K562 (cell line): ENCODE measurements around the gene HSD17B13. TPM values are rescaled to one million over a fixed set of nuclear protein-coding genes. Genes with fewer than 3 reads are reported as not detected.

Source experiments
- ATAC-seq: fragments of 200-7000 bp; cut with Tn5 transposase; 3 replicates; pipeline ENCODE4 v1.9.1; 2020; ENCODE audit warnings: moderate library complexity
- BruUV-seq: library from RNA; stranded (reverse); fragments of 400-500 nt; replicated peaks from 2 replicates; lab custom pipeline; 2021; lab: Mats Ljungman, UMichigan
- CTCF ChIA-PET: fragments of 300-600 bp; formaldehyde crosslinking; extraction: SDS; loops from one replicate; lab custom pipeline; 2021; ENCODE audit warnings: low intra/inter-chr PET ratio; lab: Yijun Ruan, JAX
- POLR2A ChIA-PET: fragments of 300-600, 350-650 bp; sonication (Branson Sonifier 250); formaldehyde crosslinking; extraction: SDS; loops from one replicate; lab custom pipeline; 2021; ENCODE audit warnings: antibody characterized with exemption, inconsistent platforms; lab: Yijun Ruan, JAX
- DNase-seq, 4 experiments: peaks; one replicate each; pipeline versions ENCODE4 v3.0.0 to v3.0.0-alpha.2; 2011 to 2018; ENCODE audit warnings: low spot score in 3 of 4, mixed read lengths in 3 of 4; ENCODE audit errors: extremely low read depth in 1 of 4
- FAIRE-seq: peaks from 2 replicates; lab custom pipeline; 2011; peaks lifted over from hg19 to GRCh38; lab: Jason Lieb, UNC
- H2AFZ ChIP-seq: 2 replicates; pipeline ENCODE4 v1.6.0; 2011; ENCODE audit warnings: low read depth, low read length, control low read depth, inconsistent platforms
- H3K27ac ChIP-seq: fragments of 200-600 bp; 3 replicates; pipeline ENCODE4 v1.8.0; 2011; ENCODE audit warnings: low read depth, mild to moderate bottlenecking, control low read depth, inconsistent platforms, low read length, moderate library complexity, mixed read lengths; ENCODE audit errors: extremely low read depth
- H3K27me3 ChIP-seq, 2 experiments: fragments of 300-600 bp in 1 of 2; 2 replicates in 1 of 2; 3 replicates in 1 of 2; pipeline versions ENCODE4 v1.6.0 to v1.8.0; 2011; ENCODE audit warnings: inconsistent platforms in 2 of 2, low read length in 2 of 2, mild to moderate bottlenecking in 1 of 2, mixed read lengths in 1 of 2, moderate library complexity in 1 of 2; ENCODE audit not compliant: control insufficient read depth in 2 of 2, insufficient read depth in 2 of 2
- H3K36me3 ChIP-seq: fragments of 300-600 bp; 3 replicates; pipeline ENCODE4 v1.8.0; 2011; ENCODE audit warnings: mild to moderate bottlenecking, low read length, inconsistent platforms; ENCODE audit not compliant: control insufficient read depth, insufficient read depth
- H3K4me1 ChIP-seq, 2 experiments: fragments of 200-600 bp in 1 of 2; replicated peaks in 1 of 2; 2 replicates in 1 of 2; 3 replicates in 1 of 2; pipeline versions ENCODE4 v1.5.1 to v1.8.0; 2011; ENCODE audit warnings: inconsistent platforms in 2 of 2, low read length in 2 of 2, mild to moderate bottlenecking in 1 of 2, mixed read lengths in 1 of 2, moderate library complexity in 1 of 2; ENCODE audit not compliant: control insufficient read depth in 2 of 2, insufficient read depth in 2 of 2
- H3K4me2 ChIP-seq: 2 replicates; pipeline ENCODE4 v1.6.1; 2011; ENCODE audit warnings: low read length, control low read depth, inconsistent platforms, mixed read lengths; ENCODE audit not compliant: insufficient read depth
- H3K4me3 ChIP-seq: fragments of 200-600 bp; sonication (generic), shearing (Covaris generic); 2 replicates; pipeline ENCODE4 v1.5.1; 2016; ENCODE audit warnings: control low read depth, inconsistent platforms
- H3K79me2 ChIP-seq: fragments of 200-600 bp; 3 replicates; pipeline ENCODE4 v1.8.0; 2011; ENCODE audit warnings: low read length, inconsistent platforms; ENCODE audit not compliant: control insufficient read depth, insufficient read depth
- H3K9ac ChIP-seq, 2 experiments: 2 replicates each; pipeline versions ENCODE4 v1.6.0 to v1.6.1; 2011; ENCODE audit warnings: low read depth in 2 of 2, low read length in 2 of 2, control low read depth in 1 of 2, inconsistent platforms in 1 of 2, mild to moderate bottlenecking in 1 of 2, mixed read lengths in 1 of 2; ENCODE audit not compliant: insufficient read depth in 1 of 2
- H3K9me1 ChIP-seq: one replicate; pipeline ENCODE4 v1.6.0; 2011; ENCODE audit warnings: inconsistent platforms, mild to moderate bottlenecking, low read length, moderate library complexity; ENCODE audit not compliant: control insufficient read depth, insufficient read depth
- H3K9me3 ChIP-seq: replicated peaks from 2 replicates; pipeline ENCODE4 v1.5.1; 2011; ENCODE audit warnings: low read depth, low read length, inconsistent platforms; ENCODE audit not compliant: control insufficient read depth, insufficient read depth
- H4K20me1 ChIP-seq: replicated peaks from 2 replicates; pipeline ENCODE4 v1.6.1; 2011; ENCODE audit warnings: low read length, inconsistent platforms, mixed read lengths; ENCODE audit not compliant: control insufficient read depth, insufficient read depth
- ARID2 ChIP-seq: fragments of 450-650 bp; IDR thresholded peaks from 2 replicates; pipeline ENCODE4 v1.6.1; 2017; ENCODE audit warnings: antibody characterized with exemption, mild to moderate bottlenecking
- BRF1 ChIP-seq: IDR thresholded peaks from 3 replicates; pipeline ENCODE4 v1.6.1; 2011; ENCODE audit warnings: borderline replicate concordance, mild to moderate bottlenecking; ENCODE audit not compliant: insufficient read length; ENCODE audit errors: extremely low read depth
- CBX1 ChIP-seq: sonication (generic); IDR thresholded peaks from 2 replicates; pipeline ENCODE4 v1.6.1; 2016; ENCODE audit warnings: antibody characterized with exemption, low read depth, mild to moderate bottlenecking
- EZH2 ChIP-seq: IDR thresholded peaks from 2 replicates; pipeline ENCODE4 v1.6.1; 2012; ENCODE audit warnings: low read depth, mild to moderate bottlenecking, inconsistent platforms, low read length, borderline replicate concordance
- FOXK2 ChIP-seq, 2 experiments: fragments of 450-650 bp; IDR thresholded peaks in 1 of 2; conservative IDR thresholded peaks in 1 of 2; 2 replicates each; pipeline ENCODE4 v1.6.1; 2016; ENCODE audit warnings: low read depth in 2 of 2, mild to moderate bottlenecking in 1 of 2
- HDAC8 ChIP-seq: fragments of 450-650 bp; IDR thresholded peaks from 2 replicates; pipeline ENCODE4 v1.6.1; 2016; ENCODE audit warnings: mild to moderate bottlenecking, missing genetic modification characterization, moderate library complexity, missing compliant biosample characterization
- MTA2 ChIP-seq: fragments of 450-650 bp; IDR thresholded peaks from 2 replicates; pipeline ENCODE4 v1.6.1; 2016; ENCODE audit warnings: low read depth
- SMARCA5 ChIP-seq: fragments of 450-650 bp; IDR thresholded peaks from 2 replicates; pipeline ENCODE4 v1.6.1; 2016
- SMC3 ChIP-seq: conservative IDR thresholded peaks from 2 replicates; pipeline ENCODE4 v1.6.1; 2011; ENCODE audit warnings: low read depth, low read length, improper control_type of control experiment; ENCODE audit not compliant: insufficient read depth
- TAF7 ChIP-seq: fragments of 450-650 bp; IDR thresholded peaks from 2 replicates; pipeline ENCODE4 v1.6.1; 2016; ENCODE audit warnings: missing genetic modification characterization, missing compliant biosample characterization
- TAF9B ChIP-seq: fragments of 450-650 bp; IDR thresholded peaks from 2 replicates; pipeline ENCODE4 v1.6.1; 2018; ENCODE audit warnings: mild to moderate bottlenecking; ENCODE audit not compliant: partially characterized antibody
- TEAD2 ChIP-seq: fragments of 450-650 bp; IDR thresholded peaks from 2 replicates; pipeline ENCODE4 v1.6.1; 2016; ENCODE audit warnings: missing genetic modification characterization, control low read depth, missing compliant biosample characterization
- ZNF507 ChIP-seq: conservative IDR thresholded peaks from 2 replicates; pipeline ENCODE4 v1.6.1; 2017; ENCODE audit warnings: missing genetic modification characterization, missing compliant biosample characterization
- ZNF561 ChIP-seq: fragments of 450-650 bp; formaldehyde crosslinking; conservative IDR thresholded peaks from 2 replicates; pipeline ENCODE4 v1.4.0; 2020; ENCODE audit warnings: mild to moderate bottlenecking, moderate library complexity
- WGBS: fragments of 100-300 bp; shearing (Covaris generic); methylation state at CpG from one replicate; pipeline ENCODE4 v1.1.6; 2016; ENCODE audit warnings: low coverage, mixed read lengths; ENCODE audit not compliant: insufficient coverage; ENCODE audit errors: missing lambda C conversion rate; 5-methylcytosine and 5-hydroxymethylcytosine counted together
- in situ Hi-C: fragments of 300-500 bp; cut with MboI; formaldehyde crosslinking; loops from 4 replicates; pipeline ENCODE4 v1.15.0; 2018; ENCODE audit warnings: inconsistent platforms, mixed read lengths
- intact Hi-C: fragments of 100-400 bp; cut with micrococcal nuclease; formaldehyde crosslinking; loops from 2 replicates; pipeline ENCODE4 v1.14.2; 2022
- polyA plus RNA-seq, 8 experiments: library from polyadenylated mRNA; depleted of rRNA in 4 of 8; stranded (reverse) in 5 of 8; unstranded in 3 of 8; fragments of >200 nt; fragmentation: Nextera tagmentation in 2 of 8; fragmentation: Illumina TruSeq in 1 of 8; extraction: Ambion mirVana in 2 of 8; extraction: Trizol in 1 of 8; gene quantifications; 2 replicates each; pipeline versions ENCODE4 v1.2.1 to v1.2.3, GENCODE V29; 2011 to 2014; ENCODE audit warnings: inconsistent platforms in 1 of 8, missing spikeins in 1 of 8
- total RNA-seq, 7 experiments: library from RNA; depleted of rRNA in 6 of 7; stranded (reverse); fragments of >200 nt in 6 of 7; fragmentation: Illumina TruSeq in 2 of 7; extraction: Trizol in 2 of 7; gene quantifications; 2 replicates each; pipeline versions ENCODE4 v1.2.1 to v1.2.3, GENCODE V29; 2011 to 2021; ENCODE audit warnings: low replicate concordance in 1 of 7
- TF ChIP-seq, protein P1 (sequence below): fragments of 150-350 bp; conservative IDR thresholded peaks from 2 replicates; pipeline ENCODE4 v1.6.1; 2014; ENCODE audit warnings: low read length
- TF ChIP-seq, protein P2 (sequence below), 2 experiments: fragments of 450-650 bp in 1 of 2; sonication (generic) in 1 of 2; formaldehyde crosslinking in 1 of 2; IDR thresholded peaks in 1 of 2; conservative IDR thresholded peaks in 1 of 2; 2 replicates each; pipeline versions ENCODE4 v1.6.1 to v1.8.1; 2016 to 2023; ENCODE audit warnings: mild to moderate bottlenecking in 2 of 2, moderate library complexity in 2 of 2, inconsistent platforms in 1 of 2, missing genetic modification reagents in 1 of 2
- TF ChIP-seq, protein P3 (sequence below): fragments of 250-450 bp; sonication (Bioruptor Pico); IDR thresholded peaks from 2 replicates; pipeline ENCODE4 v1.8.0; 2022; ENCODE audit warnings: moderate library complexity, mild to moderate bottlenecking, inconsistent platforms
- TF ChIP-seq, protein P4 (sequence below), 2 experiments: fragments of 250-450 bp in 1 of 2; fragments of 450-650 bp in 1 of 2; sonication (Bioruptor Pico) in 1 of 2; IDR thresholded peaks; 2 replicates each; pipeline versions ENCODE4 v1.6.1 to v1.8.0; 2016 to 2021; ENCODE audit warnings: mild to moderate bottlenecking in 2 of 2, moderate library complexity in 2 of 2, missing compliant biosample characterization in 1 of 2, missing genetic modification characterization in 1 of 2

The HSD17B13 gene
- total and polyA plus RNA-seq, 9 of the 15 experiments (the other 6 are each of a cell fraction or from before 2014, with no cell fraction given): 0.05 to 0.36 (median 0.29) TPM

DNA sequence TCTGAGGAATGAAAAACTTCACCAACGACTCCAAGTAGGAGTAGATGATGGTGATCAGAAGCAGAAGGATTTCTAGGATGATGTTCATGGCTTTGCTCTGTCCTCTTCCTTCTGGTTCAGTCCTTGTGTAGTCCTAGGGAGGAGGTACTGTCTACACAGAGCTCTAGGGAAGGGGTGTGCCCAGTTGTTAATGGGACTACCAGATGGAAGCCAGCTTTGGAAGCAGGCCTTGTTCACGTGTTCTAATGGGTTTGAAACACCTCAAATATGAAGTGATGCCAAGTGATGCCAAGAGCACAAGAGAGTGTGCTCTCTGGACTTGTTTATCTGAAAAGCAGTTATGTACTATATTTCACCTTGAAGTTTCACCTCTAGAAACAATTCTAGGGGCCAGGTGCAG is at the start of gene HSD17B13 (continued):
- TF ChIP-seq, protein P1, sequence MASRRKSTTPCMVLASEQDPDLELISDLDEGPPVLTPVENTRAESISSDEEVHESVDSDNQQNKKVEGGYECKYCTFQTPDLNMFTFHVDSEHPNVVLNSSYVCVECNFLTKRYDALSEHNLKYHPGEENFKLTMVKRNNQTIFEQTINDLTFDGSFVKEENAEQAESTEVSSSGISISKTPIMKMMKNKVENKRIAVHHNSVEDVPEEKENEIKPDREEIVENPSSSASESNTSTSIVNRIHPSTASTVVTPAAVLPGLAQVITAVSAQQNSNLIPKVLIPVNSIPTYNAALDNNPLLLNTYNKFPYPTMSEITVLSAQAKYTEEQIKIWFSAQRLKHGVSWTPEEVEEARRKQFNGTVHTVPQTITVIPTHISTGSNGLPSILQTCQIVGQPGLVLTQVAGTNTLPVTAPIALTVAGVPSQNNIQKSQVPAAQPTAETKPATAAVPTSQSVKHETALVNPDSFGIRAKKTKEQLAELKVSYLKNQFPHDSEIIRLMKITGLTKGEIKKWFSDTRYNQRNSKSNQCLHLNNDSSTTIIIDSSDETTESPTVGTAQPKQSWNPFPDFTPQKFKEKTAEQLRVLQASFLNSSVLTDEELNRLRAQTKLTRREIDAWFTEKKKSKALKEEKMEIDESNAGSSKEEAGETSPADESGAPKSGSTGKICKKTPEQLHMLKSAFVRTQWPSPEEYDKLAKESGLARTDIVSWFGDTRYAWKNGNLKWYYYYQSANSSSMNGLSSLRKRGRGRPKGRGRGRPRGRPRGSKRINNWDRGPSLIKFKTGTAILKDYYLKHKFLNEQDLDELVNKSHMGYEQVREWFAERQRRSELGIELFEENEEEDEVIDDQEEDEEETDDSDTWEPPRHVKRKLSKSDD: no peak
- no peak for TF ChIP-seq TAF7 (tag)
- no peak for TF ChIP-seq BRF1
- TF ChIP-seq HDAC8 (tag): no peak
- no peak for TF ChIP-seq EZH2
- no peak for TF ChIP-seq SMARCA5

DNA sequence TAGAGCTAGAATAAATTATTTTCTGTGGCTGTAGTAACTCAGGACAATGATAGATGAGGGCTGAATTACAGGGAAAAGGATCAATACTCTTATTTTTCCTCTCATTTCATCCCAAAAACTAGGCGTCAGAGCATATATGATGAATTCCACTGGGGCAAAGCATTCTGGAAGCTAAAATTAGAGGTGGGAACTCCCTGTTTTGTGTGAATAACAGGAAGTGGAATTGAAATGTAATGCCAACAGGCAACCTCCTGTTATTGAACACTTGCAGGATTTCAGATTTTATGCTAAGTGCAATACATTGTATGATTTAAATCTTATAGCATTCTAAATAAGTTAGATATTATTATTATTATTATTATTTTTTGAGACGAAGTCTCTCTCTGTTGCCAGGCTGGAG is 47.4 kb upstream of the HSD17B13 start:
- Histone ChIP-seq H3K27me3 (no peaks in the 10 kb centered on the region), H3K36me3 (peaks cover 84% of the 10 kb centered on the region), H3K4me1 (no peaks in the 10 kb centered on the region), H3K9me1 (peaks cover 2% of the 10 kb centered on the region), H3K27ac (no peak overlapping the region), H3K4me3 (no peak overlapping the region), H3K9me3 (no peaks in the 10 kb centered on the region), H4K20me1 (no peaks in the 10 kb centered on the region), H3K79me2 (0 out of 3 replicates have a peak, but pooled peaks cover 2% of the 10 kb centered on the region), H3K4me2 (no peak overlapping the region), H3K9ac (no peak overlapping the region), H2AFZ (no peak overlapping the region)
- WGBS: 86% methylated on average over 2 of the region's 2 CpGs
- ChIA-PET POLR2A (no interaction called here), CTCF (no interaction called here)
- BruUV-seq: no TSS peak
- no peak for FAIRE-seq
- ATAC-seq: no peak
- no peak for DNase-seq
- in situ Hi-C loops: no loop called here
- intact Hi-C loops: no loop called here
- no peak for TF ChIP-seq TEAD2
- TF ChIP-seq FOXK2 (conservative IDR thresholded peaks at IDR 0.05 in 1 of 2, IDR thresholded peaks at IDR 0.05 in 1 of 2; ENCODE audit: low read depth in 2 of 2): no peak
- TF ChIP-seq, protein P2, sequence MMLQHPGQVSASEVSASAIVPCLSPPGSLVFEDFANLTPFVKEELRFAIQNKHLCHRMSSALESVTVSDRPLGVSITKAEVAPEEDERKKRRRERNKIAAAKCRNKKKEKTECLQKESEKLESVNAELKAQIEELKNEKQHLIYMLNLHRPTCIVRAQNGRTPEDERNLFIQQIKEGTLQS (IDR thresholded peaks at IDR 0.05): no peak
- TF ChIP-seq, protein P2 (CRISPR knock-in tag; conservative IDR thresholded peaks at IDR 0.05): no peak
- no peak for TF ChIP-seq ARID2
- TF ChIP-seq ZNF507 (tag): no peak
- no peak for TF ChIP-seq ZNF561
- TF ChIP-seq CBX1: no peak
- no peak for TF ChIP-seq MTA2
- TF ChIP-seq, protein P3, sequence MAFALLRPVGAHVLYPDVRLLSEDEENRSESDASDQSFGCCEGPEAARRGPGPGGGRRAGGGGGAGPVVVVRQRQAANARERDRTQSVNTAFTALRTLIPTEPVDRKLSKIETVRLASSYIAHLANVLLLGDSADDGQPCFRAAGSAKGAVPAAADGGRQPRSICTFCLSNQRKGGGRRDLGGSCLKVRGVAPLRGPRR (CRISPR knock-in tag): no peak
- no peak for TF ChIP-seq TAF9B
- TF ChIP-seq, protein P4, sequence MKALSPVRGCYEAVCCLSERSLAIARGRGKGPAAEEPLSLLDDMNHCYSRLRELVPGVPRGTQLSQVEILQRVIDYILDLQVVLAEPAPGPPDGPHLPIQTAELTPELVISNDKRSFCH (CRISPR knock-in tag; IDR thresholded peaks at IDR 0.05): no peak
- TF ChIP-seq, protein P4 (tag; IDR thresholded peaks at IDR 0.05): no peak
- no peak for TF ChIP-seq SMC3
